Activated T-cell treated with anti-CD3 and anti-CD28 coated beads for 48 hours (primary cell): ENCODE data around the gene ELAVL2.

ENCODE experiments used
- DNase-seq: peaks from one replicate; pipeline ENCODE4 v3.0.0-alpha.2; 2020; ENCODE audit warnings: low read depth

The ELAVL2 gene

DNA sequence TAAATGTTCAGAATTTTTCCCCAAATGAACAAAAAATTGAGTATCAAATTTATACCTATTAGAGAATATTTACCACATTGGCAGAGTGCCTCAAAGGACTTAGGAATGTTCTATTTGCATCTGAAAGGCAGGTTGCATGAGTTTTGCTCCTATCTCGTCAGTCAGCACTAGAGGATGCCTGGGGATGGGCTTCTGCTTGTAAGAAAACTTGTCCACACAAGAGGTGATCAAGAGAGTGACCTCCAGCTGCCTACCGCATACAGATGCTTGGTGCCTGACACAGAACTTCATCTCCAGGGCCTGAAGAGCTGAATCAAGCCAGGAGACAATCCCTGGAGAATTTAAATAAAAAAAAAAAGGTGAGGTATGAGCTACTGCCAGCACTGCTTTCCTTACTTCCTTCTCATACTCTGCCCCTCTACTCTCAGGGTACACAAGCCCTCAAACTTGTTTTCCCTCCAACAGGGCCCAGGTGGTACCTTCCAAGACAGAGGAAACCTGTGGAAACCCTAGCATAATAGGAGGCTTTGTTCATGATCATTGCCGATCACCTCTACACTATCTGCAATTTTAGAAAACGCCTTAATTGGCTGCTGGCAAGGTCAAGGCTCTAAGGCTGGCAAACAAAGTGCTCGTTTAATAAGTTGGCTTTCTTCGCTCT is 166.6 kb downstream of the ELAVL2 start:
- DNase-seq: no peak

DNA sequence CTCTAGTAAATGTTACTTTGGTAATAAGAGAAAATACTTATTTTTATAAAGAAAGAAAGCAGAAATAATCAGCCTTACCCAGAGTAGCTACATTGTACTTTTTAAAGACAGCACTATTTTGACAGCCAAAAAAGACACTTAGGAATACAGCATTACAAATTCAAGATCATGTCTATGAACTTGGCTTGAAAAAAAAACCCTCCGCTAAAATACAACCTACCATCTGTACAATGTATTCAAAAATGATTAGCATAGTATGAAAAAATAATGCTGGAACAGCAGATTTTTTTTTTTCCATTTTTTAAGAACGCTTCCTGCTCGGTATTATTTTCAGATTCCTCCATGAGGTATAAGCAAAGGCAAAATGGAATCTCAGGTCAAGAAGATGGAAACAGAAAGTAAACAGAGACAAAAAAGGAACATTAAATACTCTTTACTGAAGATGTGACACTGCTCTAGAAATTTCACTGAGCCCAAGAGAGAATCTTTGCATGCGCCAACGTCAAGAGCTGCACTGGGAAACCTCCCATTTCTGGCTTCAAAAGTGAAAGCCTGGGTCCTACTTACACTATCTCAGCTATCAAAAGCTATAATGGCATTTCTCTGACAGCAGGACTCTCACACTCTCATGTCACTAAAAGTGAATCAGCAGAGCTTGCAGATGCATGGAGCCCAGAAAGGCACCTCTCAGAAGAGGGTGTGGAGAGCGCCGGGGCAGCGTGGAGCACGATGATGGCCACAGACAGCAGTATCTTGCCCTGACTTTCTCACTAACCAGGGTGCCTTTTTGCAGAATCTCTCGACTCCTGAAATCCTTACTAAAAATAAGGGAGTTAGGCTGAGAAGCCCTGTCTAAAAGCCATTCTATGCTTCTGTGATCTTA is 167.4 kb downstream of the ELAVL2 start:
- DNase-seq: no peak

GRCh38 chr9:23651051-23651450 is 175.0 kb downstream of the ELAVL2 start:
- no peak for DNase-seq

DNA sequence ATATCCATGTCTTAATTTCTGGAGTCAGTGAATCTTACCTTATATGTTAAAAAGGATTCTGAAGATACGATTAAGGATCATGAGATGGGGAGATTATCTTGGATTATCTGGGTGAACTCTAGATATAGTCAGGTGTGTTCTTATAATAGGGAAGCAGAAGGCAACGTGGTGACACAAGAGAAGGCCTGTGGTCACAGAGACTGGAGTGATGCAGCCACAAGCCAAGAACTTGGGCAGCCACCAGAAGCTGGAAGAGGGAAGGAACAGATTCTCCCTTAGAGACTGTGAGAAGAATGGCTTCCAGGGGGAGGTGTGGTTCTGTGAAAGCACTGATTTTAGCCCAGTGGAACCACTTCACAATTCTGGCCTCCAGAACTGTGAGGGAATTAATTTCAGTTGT is 177.4 kb downstream of the ELAVL2 start:
- DNase-seq: no peak

- no peak for DNase-seq
Measured at GRCh38 chr9:23644896-23645295, 181.1 kb downstream of the ELAVL2 start.

DNA sequence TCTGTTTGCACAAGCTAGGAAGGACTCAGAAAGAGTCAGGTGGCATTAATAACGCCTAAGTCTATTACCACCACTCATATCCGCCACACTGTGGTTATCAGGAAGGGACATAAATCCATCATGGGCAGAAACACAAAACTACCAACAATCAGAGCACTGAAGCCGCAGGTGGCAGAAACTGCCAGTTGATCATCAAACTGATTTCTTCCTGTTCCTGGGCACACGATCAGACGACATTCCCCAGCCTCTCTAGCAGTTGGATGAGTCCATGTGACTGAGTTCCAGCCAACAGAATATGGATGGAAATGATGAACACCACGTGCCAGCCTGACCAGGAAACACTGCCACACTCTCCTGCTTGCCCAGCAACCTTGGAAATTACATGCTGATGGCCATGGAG is 181.7 kb downstream of the ELAVL2 start:
- DNase-seq: no peak

DNA sequence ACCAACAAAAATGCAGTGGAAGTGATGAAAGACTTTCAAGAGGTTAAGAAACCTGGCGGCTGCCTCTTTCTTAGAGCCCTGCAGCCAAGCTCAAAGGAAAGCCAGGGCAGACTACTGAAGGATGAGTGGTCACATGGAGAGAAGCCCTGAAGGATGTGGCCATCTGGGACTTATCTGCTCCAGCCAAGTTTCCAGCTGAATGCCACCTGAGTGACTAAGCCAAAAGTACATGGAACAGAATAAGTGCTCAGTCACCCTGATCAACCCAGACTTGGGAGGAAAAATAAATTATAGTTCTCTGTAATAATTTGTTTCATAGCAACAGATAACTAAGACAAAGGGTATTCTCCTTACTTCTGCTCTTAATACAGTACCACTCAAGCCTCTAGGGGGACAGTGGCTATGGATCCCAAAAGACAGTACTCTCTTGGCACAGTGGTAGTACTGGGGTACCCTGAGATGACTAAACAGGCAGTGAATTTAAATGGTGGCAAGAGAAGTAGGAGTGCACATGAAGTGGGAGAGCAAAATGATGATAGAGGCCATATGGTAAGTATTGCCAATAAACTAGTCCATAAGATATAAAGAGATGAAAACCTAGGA is 182.3 kb downstream of the ELAVL2 start:
- DNase-seq: no peak
